Ovary (tissue), 3 donors: ENCODE results near the gene SORBS1.

ENCODE experiments used
- POLR2A ChIP-seq: fragments of 450-650 bp; IDR thresholded peaks from one replicate; pipeline ENCODE4 v1.6.1; 2017; ENCODE audit warnings: antibody characterized with exemption, mild to moderate bottlenecking, moderate library complexity
- TF ChIP-seq, protein P1 (sequence below), 3 donors: fragments of 450-650 bp in 2 of 3; fragments of 200-600 bp in 1 of 3; IDR thresholded peaks; one replicate each; pipeline versions ENCODE4 v1.5.1 to v1.8.0; 2016 to 2022; ENCODE audit warnings: antibody characterized with exemption in 3 of 3, mild to moderate bottlenecking in 1 of 3
- donor health status: DM: no; HTN: no; CAD: no.

DNA sequence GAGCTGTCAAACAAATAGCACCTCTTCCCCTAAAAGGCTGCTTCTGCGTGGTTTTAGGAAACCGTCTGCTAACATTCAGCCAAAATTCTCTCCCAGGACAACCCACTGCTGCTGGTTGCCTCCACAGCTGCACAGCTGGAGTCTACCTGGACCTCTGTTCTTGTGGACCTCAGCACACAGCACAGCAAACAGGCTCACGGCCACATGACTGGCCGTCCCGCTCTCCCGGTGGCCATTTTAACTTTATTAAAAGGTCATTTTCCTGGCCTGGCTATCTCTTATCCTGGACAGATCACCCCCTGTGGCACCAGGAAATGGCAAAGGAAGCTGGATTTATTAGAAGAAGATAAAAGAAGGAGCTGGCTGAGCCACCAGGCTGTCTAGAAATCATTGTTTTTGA is 27.6 kb downstream of the SORBS1 start:
- TF ChIP-seq, protein P1, sequence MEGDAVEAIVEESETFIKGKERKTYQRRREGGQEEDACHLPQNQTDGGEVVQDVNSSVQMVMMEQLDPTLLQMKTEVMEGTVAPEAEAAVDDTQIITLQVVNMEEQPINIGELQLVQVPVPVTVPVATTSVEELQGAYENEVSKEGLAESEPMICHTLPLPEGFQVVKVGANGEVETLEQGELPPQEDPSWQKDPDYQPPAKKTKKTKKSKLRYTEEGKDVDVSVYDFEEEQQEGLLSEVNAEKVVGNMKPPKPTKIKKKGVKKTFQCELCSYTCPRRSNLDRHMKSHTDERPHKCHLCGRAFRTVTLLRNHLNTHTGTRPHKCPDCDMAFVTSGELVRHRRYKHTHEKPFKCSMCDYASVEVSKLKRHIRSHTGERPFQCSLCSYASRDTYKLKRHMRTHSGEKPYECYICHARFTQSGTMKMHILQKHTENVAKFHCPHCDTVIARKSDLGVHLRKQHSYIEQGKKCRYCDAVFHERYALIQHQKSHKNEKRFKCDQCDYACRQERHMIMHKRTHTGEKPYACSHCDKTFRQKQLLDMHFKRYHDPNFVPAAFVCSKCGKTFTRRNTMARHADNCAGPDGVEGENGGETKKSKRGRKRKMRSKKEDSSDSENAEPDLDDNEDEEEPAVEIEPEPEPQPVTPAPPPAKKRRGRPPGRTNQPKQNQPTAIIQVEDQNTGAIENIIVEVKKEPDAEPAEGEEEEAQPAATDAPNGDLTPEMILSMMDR (IDR thresholded peaks at IDR 0.05) = no peak
- no peak for TF ChIP-seq POLR2A
